ENCODE data around the gene C19orf85.

The C19orf85 gene

GRCh38 chr19:55488986-55489710 is 24.6 kb upstream of the C19orf85 start:
- no peak for DNase-seq

GRCh38 chr19:55487924-55488687 is 23.6 kb upstream of the C19orf85 start, which contains the start of gene SSC5D:
TSS of gene SSC5D (plus strand) at chr19:55488436. CDS start at chr19:55488590, 154 bp downstream.
- DNase-seq = no peak

GRCh38 chr19:55486971-55487923 is 22.7 kb upstream of the C19orf85 start:
- no peak for DNase-seq

- DNase-seq = no peak
Observed at GRCh38 chr19:55486043-55486970, 21.8 kb upstream of the C19orf85 start.

GRCh38 chr19:55485439-55486011 is 21.0 kb upstream of the C19orf85 start:
- no peak for DNase-seq

- DNase-seq = peak; percentile 50
Observed at GRCh38 chr19:55484593-55485438, 20.3 kb upstream of the C19orf85 start, which contains the start of gene NAT14. TSS of gene NAT14 (plus strand) at chr19:55485188. CDS start at chr19:55485709, 521 bp downstream.

- no peak for DNase-seq
Observed at GRCh38 chr19:55483706-55484592, 19.4 kb upstream of the C19orf85 start.

GRCh38 chr19:55482967-55483705 is 18.6 kb upstream of the C19orf85 start:
- no peak for DNase-seq

- no peak for DNase-seq
Observed at GRCh38 chr19:55482156-55482961, 17.8 kb upstream of the C19orf85 start.

- DNase-seq = no peak
Observed at GRCh38 chr19:55481794-55482155, 17.2 kb upstream of the C19orf85 start.

GRCh38 chr19:55481148-55481793 is 16.7 kb upstream of the C19orf85 start:
- no peak for DNase-seq

GRCh38 chr19:55479451-55480230 is 15.1 kb upstream of the C19orf85 start:
- DNase-seq = no peak

GRCh38 chr19:55479045-55479444 is 14.5 kb upstream of the C19orf85 start:
- DNase-seq = no peak

- DNase-seq = no peak
Observed at GRCh38 chr19:55478364-55478763, 13.8 kb upstream of the C19orf85 start.

GRCh38 chr19:55477905-55478304 is 13.4 kb upstream of the C19orf85 start:
- DNase-seq = no peak

- DNase-seq = peak; percentile 92
Observed at GRCh38 chr19:55476100-55476775, 11.7 kb upstream of the C19orf85 start, which contains the start of gene ZNF628. TSS of gene ZNF628 (plus strand) at chr19:55476617. CDS start at chr19:55479911, 3,294 bp downstream.
